NCI-H82 treated with DMSO at 0.1 percent for 48 hours (cell line): ENCODE results near the gene OR2A25.
"Not testable (repeated sequence)": the region's sequence is repeated elsewhere in the genome, so short reads cannot be mapped to it uniquely, and the experiment has no call there.

Experiments used
- DNase-seq: peaks from one replicate; lab custom pipeline; 2025; ENCODE audit not compliant: unreplicated experiment; lab: John Stamatoyannopoulos, UW

The OR2A25 gene, protein sequence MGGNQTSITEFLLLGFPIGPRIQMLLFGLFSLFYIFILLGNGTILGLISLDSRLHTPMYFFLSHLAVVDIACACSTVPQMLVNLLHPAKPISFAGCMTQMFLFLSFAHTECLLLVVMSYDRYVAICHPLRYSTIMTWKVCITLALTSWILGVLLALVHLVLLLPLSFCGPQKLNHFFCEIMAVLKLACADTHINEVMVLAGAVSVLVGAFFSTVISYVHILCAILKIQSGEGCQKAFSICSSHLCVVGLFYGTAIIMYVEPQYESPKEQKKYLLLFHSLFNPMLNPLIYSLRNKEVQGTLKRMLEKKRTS

GRCh38 chr7:144069511-144069910 is at the start of gene OR2A25:
Gene OR2A25 (plus strand): TSS chr7:144069811. CDS start chr7:144074220, 4,409 bp downstream.
- DNase-seq: no peak

GRCh38 chr7:144020340-144020739 is 49.3 kb upstream of the OR2A25 start:
- no peak for DNase-seq

DNA sequence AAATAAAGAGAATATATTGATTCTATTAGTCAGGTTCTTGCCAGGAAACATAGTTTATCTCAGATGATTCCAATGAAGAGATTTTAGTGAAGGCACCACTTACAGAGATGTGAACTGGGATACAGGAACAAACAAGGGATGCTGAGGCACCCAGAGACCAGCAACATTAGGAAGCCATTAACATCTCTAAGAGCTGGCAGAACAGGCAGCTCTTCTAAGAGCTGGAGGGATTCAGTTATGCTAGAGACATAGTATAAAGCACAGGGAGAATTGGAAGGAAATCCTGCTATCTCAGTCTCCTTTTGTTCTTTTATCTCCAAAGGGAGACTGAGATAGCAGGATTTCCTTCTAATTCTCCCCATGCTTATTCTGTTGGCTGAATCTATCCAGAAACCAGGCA is 47.4 kb upstream of the OR2A25 start:
- no peak for DNase-seq

DNA sequence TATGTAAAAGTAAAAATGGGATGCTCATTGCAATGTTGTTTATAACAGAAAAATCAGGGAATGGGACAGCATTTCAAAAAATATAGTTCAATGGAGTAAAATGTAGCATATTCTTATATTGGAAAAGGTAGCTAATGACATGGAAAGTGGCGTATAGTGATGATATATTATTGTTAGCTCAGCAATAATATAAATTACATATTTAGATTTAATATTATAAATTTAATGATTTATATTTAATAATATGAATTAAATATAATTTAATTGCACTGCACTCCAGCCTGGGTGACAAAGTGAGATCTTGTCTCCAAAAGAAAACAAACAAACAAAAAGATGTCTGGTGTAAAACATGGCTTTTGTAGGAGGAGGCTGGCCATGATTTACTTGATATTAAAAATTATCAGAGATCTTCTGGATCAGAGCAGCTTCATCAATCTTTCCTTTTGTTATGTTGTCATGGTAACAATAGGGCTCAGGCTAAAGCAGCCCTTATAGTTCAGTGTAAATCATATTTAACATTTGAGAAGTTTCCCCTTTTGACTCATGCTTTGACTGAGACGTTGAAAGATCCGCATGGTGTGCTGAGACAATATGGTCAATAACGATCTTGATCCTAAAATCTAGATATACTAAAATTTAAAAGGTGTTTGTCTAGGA is 46.3 kb upstream of the OR2A25 start:
- DNase-seq: no peak

GRCh38 chr7:144024213-144024612 is 45.4 kb upstream of the OR2A25 start:
- no peak for DNase-seq

GRCh38 chr7:144026203-144026883 is 43.3 kb upstream of the OR2A25 start:
- DNase-seq: no peak

GRCh38 chr7:144027070-144027469 is 42.5 kb upstream of the OR2A25 start:
- no peak for DNase-seq

GRCh38 chr7:144027974-144028373 is 41.6 kb upstream of the OR2A25 start:
- no peak for DNase-seq

DNA sequence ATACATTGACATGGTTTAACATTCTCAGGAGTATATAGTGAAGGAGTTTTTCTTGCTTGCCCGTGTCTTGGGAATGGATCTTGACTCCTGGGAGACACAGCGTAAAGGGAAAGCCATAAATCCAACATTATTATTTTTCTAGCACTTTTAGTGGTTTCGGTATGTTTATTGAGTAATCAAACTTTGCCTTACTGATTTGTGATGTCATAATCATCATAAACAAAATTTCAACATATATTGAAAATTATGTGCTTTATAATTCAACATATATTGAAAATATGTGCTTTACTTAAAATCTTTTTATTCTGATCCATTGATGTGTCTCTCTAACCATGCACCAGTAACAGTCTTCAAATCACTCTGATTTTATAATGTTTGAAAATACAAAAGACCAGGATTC is 41.1 kb upstream of the OR2A25 start:
- DNase-seq: no peak

DNA sequence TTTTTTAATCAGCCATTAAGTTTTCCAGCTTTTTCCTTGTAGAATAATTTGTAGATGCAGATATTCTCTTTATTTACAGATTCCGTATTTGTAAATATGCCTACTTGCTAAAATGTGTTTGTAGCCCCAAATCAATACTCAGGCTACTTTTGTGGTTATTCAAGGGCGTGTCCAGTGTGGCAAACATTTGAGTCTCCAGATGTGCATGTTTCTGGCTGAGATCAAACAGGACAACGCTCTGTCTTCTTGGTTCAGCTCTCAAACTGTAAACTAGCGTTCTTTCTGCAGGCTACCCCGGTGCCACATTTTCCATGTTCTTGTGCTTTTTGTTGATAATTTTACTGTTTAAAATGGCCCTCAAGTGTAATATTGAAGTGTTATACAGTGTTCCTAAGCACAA is 37.1 kb upstream of the OR2A25 start:
- DNase-seq: no peak

DNA sequence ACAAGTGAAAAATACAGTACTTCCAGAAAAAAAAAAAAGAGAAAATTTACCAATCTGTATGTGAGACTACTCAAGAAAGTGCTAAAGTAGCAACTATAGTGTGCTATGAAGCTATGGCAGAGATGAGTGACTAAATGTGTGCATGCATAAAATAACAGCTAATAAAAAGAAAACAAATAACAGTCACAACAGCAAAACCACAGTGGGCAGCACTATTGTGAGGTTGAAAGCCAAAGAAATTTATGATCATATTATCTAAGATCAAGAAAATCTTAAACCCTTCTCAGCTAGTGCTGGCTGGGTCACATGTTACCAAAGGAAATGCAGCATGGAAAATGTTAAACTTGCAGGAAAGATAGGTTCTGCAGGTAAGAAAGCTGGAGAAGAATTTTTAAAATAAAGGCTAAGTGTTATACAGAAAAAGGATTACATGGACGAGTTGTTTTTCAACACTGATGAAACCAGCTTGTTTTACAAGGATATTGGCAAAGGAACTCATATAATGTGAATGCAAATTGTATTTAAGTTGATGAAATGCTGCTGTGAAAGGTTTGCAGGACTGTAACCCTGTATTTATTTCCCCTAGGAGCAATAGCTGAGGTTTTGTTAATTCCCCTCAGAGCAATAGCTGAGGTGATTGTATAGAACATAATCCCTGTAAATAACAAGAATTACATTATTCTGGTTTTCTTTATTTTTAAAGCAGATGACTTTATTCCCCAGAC is 36.5 kb upstream of the OR2A25 start:
- no peak for DNase-seq

DNA sequence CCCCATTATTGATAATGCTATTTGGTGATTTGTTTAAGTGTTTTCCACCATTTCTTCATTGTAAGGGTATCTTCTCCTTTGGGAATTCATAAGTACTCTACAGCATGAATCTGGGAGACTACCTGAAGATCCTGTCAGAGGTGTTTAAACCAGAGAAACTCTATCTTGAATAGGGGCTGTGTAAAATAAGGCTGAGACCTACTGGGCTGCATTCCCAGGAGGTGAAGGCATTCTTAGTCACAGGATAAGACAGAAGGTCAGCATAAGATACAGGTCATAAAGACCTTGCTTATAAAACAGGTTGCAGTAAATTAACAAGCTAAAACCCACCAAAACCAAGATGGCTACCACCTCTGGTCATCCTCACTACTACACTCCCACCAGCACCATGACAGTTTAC is 34.2 kb upstream of the OR2A25 start:
- no peak for DNase-seq

DNA sequence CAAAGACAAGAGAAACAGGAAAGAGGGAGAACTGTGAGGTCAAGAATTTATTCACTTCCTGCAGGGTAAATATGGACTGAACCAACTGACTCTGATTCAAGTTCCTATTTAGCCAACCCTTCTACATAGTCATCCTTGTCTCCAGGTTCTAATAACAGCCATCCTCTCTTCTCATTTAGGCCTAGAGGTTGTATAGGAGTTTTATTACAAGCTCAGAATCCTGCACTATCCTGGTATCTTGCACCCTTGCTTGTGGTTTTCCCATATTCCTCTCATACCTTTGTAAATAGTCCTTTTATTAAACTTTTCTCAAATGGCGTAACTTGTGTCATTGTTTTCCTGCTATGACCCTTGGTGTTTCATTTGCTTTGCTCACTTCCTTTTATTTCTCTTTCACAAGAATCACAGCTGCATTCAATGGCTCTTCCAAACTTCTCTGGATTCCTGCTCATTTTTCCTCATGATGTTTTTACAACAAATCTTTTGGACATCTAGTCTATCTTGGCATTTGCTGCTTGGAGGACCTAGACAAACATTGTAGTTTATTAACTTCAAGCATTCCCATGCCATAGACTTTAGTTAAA is 33.2 kb upstream of the OR2A25 start:
- DNase-seq: no peak

- DNase-seq: no peak
Observed at GRCh38 chr7:144037414-144038035, 32.1 kb upstream of the OR2A25 start.

- DNase-seq: no peak
Observed at GRCh38 chr7:144038887-144039286, 30.7 kb upstream of the OR2A25 start.

DNA sequence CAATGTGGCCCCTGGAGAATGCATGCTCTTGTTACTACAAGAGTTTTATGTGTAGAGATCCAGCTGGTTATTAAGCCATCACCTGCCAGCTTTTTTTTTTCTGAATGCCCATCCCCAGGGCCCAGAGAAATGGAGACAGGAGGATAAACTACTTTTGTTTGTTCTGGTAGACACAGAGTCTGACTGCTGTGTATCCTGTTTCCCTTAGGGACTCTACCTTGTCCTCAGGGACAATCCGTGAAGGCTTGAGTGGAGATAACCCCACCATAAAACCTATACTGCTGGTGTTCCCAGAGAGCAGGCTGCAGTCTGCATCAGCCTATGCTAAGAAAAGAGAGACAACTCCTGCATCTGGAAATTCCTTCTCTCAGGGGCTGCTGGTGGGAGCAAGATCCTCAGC is 21.0 kb upstream of the OR2A25 start, which contains the start of gene OR2A5:
OR2A5 (plus strand) TSS at position 301 of the 400 bp plus-strand sequence. CDS start 1,454 bp downstream, outside the sequence.
- no peak for DNase-seq

DNA sequence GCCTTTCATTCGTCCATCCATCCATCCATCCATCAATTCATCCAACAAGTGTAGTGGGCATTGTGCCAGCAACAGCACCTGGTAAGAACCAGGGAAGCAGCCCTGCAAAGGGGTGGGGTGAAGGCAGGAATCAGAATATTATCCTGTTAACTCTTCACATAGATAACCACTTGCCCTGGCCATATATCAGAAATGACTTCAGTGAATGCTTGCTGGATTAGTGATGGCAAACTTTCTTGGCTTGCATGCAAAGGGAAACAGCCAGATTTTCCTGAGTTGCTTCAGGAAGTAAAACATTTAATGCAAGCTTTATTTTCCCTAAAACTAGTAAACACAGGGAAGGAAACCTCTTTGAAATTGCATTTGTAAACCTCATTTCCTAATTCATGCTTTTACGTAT is 20.1 kb upstream of the OR2A25 start:
- peak; percentile 31 for DNase-seq

DNA sequence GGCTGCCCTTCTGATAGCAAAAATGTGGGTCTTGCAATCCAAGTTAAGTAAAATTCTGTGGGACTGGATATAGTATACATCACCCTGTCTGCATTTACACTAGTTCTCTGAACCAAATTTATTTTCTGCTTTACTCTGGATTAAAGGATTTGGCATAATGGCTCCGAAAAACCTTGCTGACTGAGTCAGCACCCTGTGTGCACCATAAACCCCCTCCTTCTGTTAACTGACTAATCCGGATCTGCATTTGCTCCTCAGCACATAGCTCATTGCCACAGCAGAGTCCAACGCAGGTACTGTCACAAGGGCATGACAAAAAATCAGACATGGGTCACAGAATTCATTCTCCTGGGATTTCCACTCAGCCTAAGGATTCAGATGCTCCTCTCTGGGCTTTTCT is 19.5 kb upstream of the OR2A25 start:
- peak; percentile 87 for DNase-seq

GRCh38 chr7:144050884-144051283 is 18.7 kb upstream of the OR2A25 start:
- DNase-seq: not testable (repeated sequence)

DNA sequence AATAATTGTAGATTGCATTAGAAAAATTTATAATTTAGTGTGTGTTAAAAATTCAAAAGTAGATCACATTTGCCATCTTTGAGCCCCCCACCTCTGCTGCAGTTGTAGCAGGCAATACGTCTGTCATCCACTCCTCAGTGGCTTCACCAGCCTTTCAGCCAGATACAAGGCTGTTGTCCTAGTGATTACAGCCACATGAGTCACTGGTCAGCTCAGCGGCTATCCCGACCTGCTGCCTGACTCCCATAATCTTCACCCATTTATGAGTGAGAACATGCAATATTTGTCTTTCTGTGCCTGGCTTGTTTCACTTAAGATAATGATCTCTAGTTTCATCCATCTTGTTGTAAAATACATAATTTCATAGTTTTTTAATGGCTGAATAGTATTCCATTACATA is 11.7 kb upstream of the OR2A25 start:
- DNase-seq: no peak

- DNase-seq: no peak
Observed at GRCh38 chr7:144063710-144064109, 5.9 kb upstream of the OR2A25 start.
